Measurements from ENCODE around the gene CD180.

CD180 gene

GRCh38 chr5:67208403-67208802, 11.8 kb upstream of the CD180 start:
- Histone ChIP-seq H3K79me1 (ENCODE audit: low read length) (no peaks in the 10 kb centered on the region), H2BK120ac (ENCODE audit: low read depth, low read length) (no peak overlapping the region), H3K4me1 (ENCODE audit: control insufficient read depth, low read depth, low read length) (no peaks in the 10 kb centered on the region), H3K9ac (ENCODE audit: low read length) (no peak overlapping the region), H4K5ac (ENCODE audit: low read length) (no peak overlapping the region), H3K79me2 (ENCODE audit: control insufficient read depth, insufficient read depth, low read length) (no peaks in the 10 kb centered on the region), H3K56ac (ENCODE audit: low read length) (no peak overlapping the region), H4K8ac (ENCODE audit: low read depth, low read length) (no peak overlapping the region), H2BK15ac (replicated peaks; ENCODE audit: low read depth) (no peak overlapping the region), H2BK5ac (ENCODE audit: low read length) (no peak overlapping the region), H3K23ac (ENCODE audit: low read length) (no peak overlapping the region), H3K27me3 (ENCODE audit: insufficient read depth, low read length, poor library complexity) (no peaks in the 10 kb centered on the region), H3K4me2 (ENCODE audit: low read length) (no peak overlapping the region), H3K36me3 (ENCODE audit: control insufficient read depth, insufficient read depth, low read length) (no peaks in the 10 kb centered on the region), H3K18ac (ENCODE audit: low read length) (no peak overlapping the region), H3K27ac (ENCODE audit: low read depth, low read length) (no peak overlapping the region), H3K4me3 (ENCODE audit: low read length) (no peak overlapping the region), H2AK5ac (ENCODE audit: low read length) (no peak overlapping the region), H3K4ac (ENCODE audit: low read depth, low read length) (no peak overlapping the region)
- DNase-seq: no peak
- no CpG with 5 or more reads among the region's 3 CpGs for WGBS (ENCODE audit: extremely low coverage, insufficient coverage, low lambda C conversion rate)

GRCh38 chr5:67206929-67207328, 10.3 kb upstream of the CD180 start:
- WGBS (ENCODE audit: extremely low coverage, insufficient coverage, low lambda C conversion rate): no CpG with 5 or more reads among the region's 4 CpGs
- DNase-seq: no peak
- no peak overlapping the region for H3K18ac ChIP-seq (ENCODE audit: low read length)
- no peak overlapping the region for H3K9ac ChIP-seq (ENCODE audit: low read length)
- H3K79me1 ChIP-seq (ENCODE audit: low read length): no peaks in the 10 kb centered on the region
- H3K56ac ChIP-seq (ENCODE audit: low read length): no peak overlapping the region
- no peak overlapping the region for H3K4me2 ChIP-seq (ENCODE audit: low read length)
- no peak overlapping the region for H3K27ac ChIP-seq (ENCODE audit: low read depth, low read length)
- no peaks in the 10 kb centered on the region for H3K79me2 ChIP-seq (ENCODE audit: control insufficient read depth, insufficient read depth, low read length)
- no peak overlapping the region for H3K4ac ChIP-seq (ENCODE audit: low read depth, low read length)
- H2BK15ac ChIP-seq (replicated peaks; ENCODE audit: low read depth): no peak overlapping the region
- H2BK5ac ChIP-seq (ENCODE audit: low read length): no peak overlapping the region
- H3K4me1 ChIP-seq (ENCODE audit: control insufficient read depth, low read depth, low read length): no peaks in the 10 kb centered on the region
- no peaks in the 10 kb centered on the region for H3K36me3 ChIP-seq (ENCODE audit: control insufficient read depth, insufficient read depth, low read length)
- no peak overlapping the region for H4K5ac ChIP-seq (ENCODE audit: low read length)
- H3K4me3 ChIP-seq (ENCODE audit: low read length): no peak overlapping the region
- H2BK120ac ChIP-seq (ENCODE audit: low read depth, low read length): no peak overlapping the region
- H2AK5ac ChIP-seq (ENCODE audit: low read length): no peak overlapping the region
- no peak overlapping the region for H4K8ac ChIP-seq (ENCODE audit: low read depth, low read length)
- H3K23ac ChIP-seq (ENCODE audit: low read length): no peak overlapping the region
- H3K27me3 ChIP-seq (ENCODE audit: insufficient read depth, low read length, poor library complexity): no peaks in the 10 kb centered on the region

GRCh38 chr5:67206461-67206860, 9.9 kb upstream of the CD180 start:
- H2BK120ac ChIP-seq (ENCODE audit: low read depth, low read length): no peak overlapping the region
- H3K4ac ChIP-seq (ENCODE audit: low read depth, low read length): no peak overlapping the region
- no peak for DNase-seq
- H3K4me3 ChIP-seq (ENCODE audit: low read length): no peak overlapping the region
- H3K79me1 ChIP-seq (ENCODE audit: low read length): no peaks in the 10 kb centered on the region
- H4K8ac ChIP-seq (ENCODE audit: low read depth, low read length): no peak overlapping the region
- H3K23ac ChIP-seq (ENCODE audit: low read length): no peak overlapping the region
- no peak overlapping the region for H4K5ac ChIP-seq (ENCODE audit: low read length)
- H2BK15ac ChIP-seq (replicated peaks; ENCODE audit: low read depth): no peak overlapping the region
- no peaks in the 10 kb centered on the region for H3K36me3 ChIP-seq (ENCODE audit: control insufficient read depth, insufficient read depth, low read length)
- H3K79me2 ChIP-seq (ENCODE audit: control insufficient read depth, insufficient read depth, low read length): no peaks in the 10 kb centered on the region
- H3K18ac ChIP-seq (ENCODE audit: low read length): no peak overlapping the region
- no peak overlapping the region for H2BK5ac ChIP-seq (ENCODE audit: low read length)
- H3K9ac ChIP-seq (ENCODE audit: low read length): no peak overlapping the region
- no CpG with 5 or more reads among the region's 2 CpGs for WGBS (ENCODE audit: extremely low coverage, insufficient coverage, low lambda C conversion rate)
- H3K4me1 ChIP-seq (ENCODE audit: control insufficient read depth, low read depth, low read length): no peaks in the 10 kb centered on the region
- H3K4me2 ChIP-seq (ENCODE audit: low read length): no peak overlapping the region
- H2AK5ac ChIP-seq (ENCODE audit: low read length): no peak overlapping the region
- no peak overlapping the region for H3K56ac ChIP-seq (ENCODE audit: low read length)
- no peak overlapping the region for H3K27ac ChIP-seq (ENCODE audit: low read depth, low read length)
- no peaks in the 10 kb centered on the region for H3K27me3 ChIP-seq (ENCODE audit: insufficient read depth, low read length, poor library complexity)

- H3K4me1 ChIP-seq (ENCODE audit: control insufficient read depth, low read depth, low read length): no peaks in the 10 kb centered on the region
- no peak for DNase-seq
- no peak overlapping the region for H4K8ac ChIP-seq (ENCODE audit: low read depth, low read length)
- no peak overlapping the region for H3K18ac ChIP-seq (ENCODE audit: low read length)
- H2BK120ac ChIP-seq (ENCODE audit: low read depth, low read length): no peak overlapping the region
- no peak overlapping the region for H2AK5ac ChIP-seq (ENCODE audit: low read length)
- no peaks in the 10 kb centered on the region for H3K79me1 ChIP-seq (ENCODE audit: low read length)
- H3K4ac ChIP-seq (ENCODE audit: low read depth, low read length): no peak overlapping the region
- no peaks in the 10 kb centered on the region for H3K79me2 ChIP-seq (ENCODE audit: control insufficient read depth, insufficient read depth, low read length)
- H3K4me3 ChIP-seq (ENCODE audit: low read length): no peak overlapping the region
- no peak overlapping the region for H2BK5ac ChIP-seq (ENCODE audit: low read length)
- H2BK15ac ChIP-seq (replicated peaks; ENCODE audit: low read depth): no peak overlapping the region
- no peak overlapping the region for H3K56ac ChIP-seq (ENCODE audit: low read length)
- H3K36me3 ChIP-seq (ENCODE audit: control insufficient read depth, insufficient read depth, low read length): no peaks in the 10 kb centered on the region
- no peak overlapping the region for H4K5ac ChIP-seq (ENCODE audit: low read length)
- no peak overlapping the region for H3K9ac ChIP-seq (ENCODE audit: low read length)
- no peak overlapping the region for H3K23ac ChIP-seq (ENCODE audit: low read length)
- no peak overlapping the region for H3K27ac ChIP-seq (ENCODE audit: low read depth, low read length)
- H3K27me3 ChIP-seq (ENCODE audit: insufficient read depth, low read length, poor library complexity): no peaks in the 10 kb centered on the region
- WGBS (ENCODE audit: extremely low coverage, insufficient coverage, low lambda C conversion rate): no CpG with 5 or more reads among the region's 3 CpGs
- no peak overlapping the region for H3K4me2 ChIP-seq (ENCODE audit: low read length)
These were observed 9.4 kb upstream of the CD180 start for GRCh38 chr5:67205981-67206380.

- H3K4me3 ChIP-seq (ENCODE audit: low read length): no peak overlapping the region
- no peak overlapping the region for H2AK5ac ChIP-seq (ENCODE audit: low read length)
- H4K5ac ChIP-seq (ENCODE audit: low read length): no peak overlapping the region
- no peak overlapping the region for H3K4me2 ChIP-seq (ENCODE audit: low read length)
- no peak overlapping the region for H3K9ac ChIP-seq (ENCODE audit: low read length)
- no peak for DNase-seq
- H3K23ac ChIP-seq (ENCODE audit: low read length): no peak overlapping the region
- no peak overlapping the region for H3K18ac ChIP-seq (ENCODE audit: low read length)
- no peak overlapping the region for H2BK120ac ChIP-seq (ENCODE audit: low read depth, low read length)
- no peaks in the 10 kb centered on the region for H3K27me3 ChIP-seq (ENCODE audit: insufficient read depth, low read length, poor library complexity)
- H3K79me2 ChIP-seq (ENCODE audit: control insufficient read depth, insufficient read depth, low read length): no peaks in the 10 kb centered on the region
- H3K36me3 ChIP-seq (ENCODE audit: control insufficient read depth, insufficient read depth, low read length): no peaks in the 10 kb centered on the region
- no peak overlapping the region for H3K27ac ChIP-seq (ENCODE audit: low read depth, low read length)
- no peak overlapping the region for H2BK5ac ChIP-seq (ENCODE audit: low read length)
- H2BK15ac ChIP-seq (replicated peaks; ENCODE audit: low read depth): no peak overlapping the region
- no peaks in the 10 kb centered on the region for H3K79me1 ChIP-seq (ENCODE audit: low read length)
- no peaks in the 10 kb centered on the region for H3K4me1 ChIP-seq (ENCODE audit: control insufficient read depth, low read depth, low read length)
- no CpG with 5 or more reads among the region's 5 CpGs for WGBS (ENCODE audit: extremely low coverage, insufficient coverage, low lambda C conversion rate)
- H3K4ac ChIP-seq (ENCODE audit: low read depth, low read length): no peak overlapping the region
- H3K56ac ChIP-seq (ENCODE audit: low read length): no peak overlapping the region
- H4K8ac ChIP-seq (ENCODE audit: low read depth, low read length): no peak overlapping the region
These were observed 8.2 kb upstream of the CD180 start for GRCh38 chr5:67204821-67205220.

GRCh38 chr5:67203701-67204074, 7.1 kb upstream of the CD180 start:
- no CpG with 5 or more reads among the region's 2 CpGs for WGBS (ENCODE audit: extremely low coverage, insufficient coverage, low lambda C conversion rate)
- no peak overlapping the region for H3K23ac ChIP-seq (ENCODE audit: low read length)
- no peak overlapping the region for H2BK15ac ChIP-seq (replicated peaks; ENCODE audit: low read depth)
- no peak overlapping the region for H3K4me3 ChIP-seq (ENCODE audit: low read length)
- H2BK5ac ChIP-seq (ENCODE audit: low read length): no peak overlapping the region
- no peak overlapping the region for H4K8ac ChIP-seq (ENCODE audit: low read depth, low read length)
- no peak overlapping the region for H3K56ac ChIP-seq (ENCODE audit: low read length)
- no peak overlapping the region for H2BK120ac ChIP-seq (ENCODE audit: low read depth, low read length)
- no peaks in the 10 kb centered on the region for H3K36me3 ChIP-seq (ENCODE audit: control insufficient read depth, insufficient read depth, low read length)
- H2AK5ac ChIP-seq (ENCODE audit: low read length): no peak overlapping the region
- no peak overlapping the region for H3K4me2 ChIP-seq (ENCODE audit: low read length)
- no peak overlapping the region for H3K9ac ChIP-seq (ENCODE audit: low read length)
- no peaks in the 10 kb centered on the region for H3K27me3 ChIP-seq (ENCODE audit: insufficient read depth, low read length, poor library complexity)
- no peak overlapping the region for H4K5ac ChIP-seq (ENCODE audit: low read length)
- no peaks in the 10 kb centered on the region for H3K79me1 ChIP-seq (ENCODE audit: low read length)
- H3K4me1 ChIP-seq (ENCODE audit: control insufficient read depth, low read depth, low read length): no peaks in the 10 kb centered on the region
- H3K79me2 ChIP-seq (ENCODE audit: control insufficient read depth, insufficient read depth, low read length): no peaks in the 10 kb centered on the region
- no peak overlapping the region for H3K27ac ChIP-seq (ENCODE audit: low read depth, low read length)
- no peak overlapping the region for H3K18ac ChIP-seq (ENCODE audit: low read length)
- no peak overlapping the region for H3K4ac ChIP-seq (ENCODE audit: low read depth, low read length)
- DNase-seq: no peak

Data from mesendoderm (in vitro differentiated cells).